Mucosa of gallbladder (tissue), 1 donor: Measurements from ENCODE around the gene ARFGAP3. TPM values are rescaled to one million over a fixed set of nuclear protein-coding genes. Genes with fewer than 3 reads are reported as not detected.

Experiments
- DNase-seq: peaks from one replicate; pipeline ENCODE4 v3.0.0-alpha.2; 2020; ENCODE audit warnings: low spot score
- total RNA-seq: library from RNA; stranded (reverse); gene quantifications from one replicate; pipeline ENCODE4 v1.2.1, GENCODE V29; 2021
- donor health status: DM: no; HTN: no; CAD: no.

The ARFGAP3 gene
- total RNA-seq, 1 donor from 2014 or later, result 49.8 TPM

DNA sequence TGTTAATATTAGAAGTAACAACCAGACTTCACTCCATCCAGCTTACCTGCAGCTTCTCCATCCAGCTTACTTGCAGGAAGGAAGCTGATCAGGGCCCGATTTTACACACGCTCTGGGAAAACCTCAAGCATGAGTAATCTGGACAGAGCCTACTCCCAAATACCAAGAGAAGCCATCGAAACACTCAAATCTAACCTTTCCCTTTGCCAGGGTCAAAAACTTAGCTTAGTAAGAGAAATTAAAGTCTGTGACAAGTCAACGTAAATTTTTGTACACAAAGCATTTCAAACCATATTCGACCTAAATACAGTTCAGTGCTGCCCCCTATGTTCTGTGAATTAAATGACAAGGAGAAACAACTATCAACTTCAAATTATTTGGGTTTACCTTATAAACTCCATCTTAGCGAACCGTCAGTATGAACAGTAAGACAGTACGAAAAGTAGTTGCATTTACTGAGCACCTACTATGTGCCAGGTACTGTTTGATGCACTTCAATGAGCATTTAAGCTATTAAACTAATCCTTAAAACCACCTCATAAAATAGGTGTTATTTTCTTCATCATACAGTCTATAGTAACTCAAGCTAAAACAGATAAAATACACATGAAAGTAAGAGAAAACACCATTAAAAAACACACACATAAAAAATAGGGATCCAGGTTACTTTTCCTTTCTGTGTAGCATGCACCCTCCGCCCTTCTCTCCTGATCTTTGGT lies 36.9 kb downstream of the ARFGAP3 start:
- no peak for DNase-seq

- no peak for DNase-seq
Measured at GRCh38 chr22:42819412-42820044, 37.5 kb downstream of the ARFGAP3 start.

DNA sequence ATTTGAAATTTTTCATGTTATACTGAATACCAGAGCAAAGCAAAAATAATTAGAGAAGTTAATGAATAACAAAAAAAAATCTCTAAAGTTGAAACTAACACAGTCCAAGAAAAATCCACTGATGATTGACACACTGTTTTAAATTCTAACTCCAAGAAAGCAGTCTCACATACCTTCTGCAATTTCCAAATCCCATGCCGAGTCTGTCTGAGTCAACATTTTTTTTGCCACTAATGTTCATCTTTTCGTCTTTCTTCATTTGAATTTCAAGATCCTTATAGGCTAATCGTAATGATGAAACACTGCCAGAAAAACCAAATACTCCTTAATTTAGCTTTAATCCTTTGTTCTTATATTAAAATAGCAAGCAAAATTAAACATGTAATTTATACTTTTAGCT lies 39.5 kb downstream of the ARFGAP3 start:
- DNase-seq, result no peak

DNA sequence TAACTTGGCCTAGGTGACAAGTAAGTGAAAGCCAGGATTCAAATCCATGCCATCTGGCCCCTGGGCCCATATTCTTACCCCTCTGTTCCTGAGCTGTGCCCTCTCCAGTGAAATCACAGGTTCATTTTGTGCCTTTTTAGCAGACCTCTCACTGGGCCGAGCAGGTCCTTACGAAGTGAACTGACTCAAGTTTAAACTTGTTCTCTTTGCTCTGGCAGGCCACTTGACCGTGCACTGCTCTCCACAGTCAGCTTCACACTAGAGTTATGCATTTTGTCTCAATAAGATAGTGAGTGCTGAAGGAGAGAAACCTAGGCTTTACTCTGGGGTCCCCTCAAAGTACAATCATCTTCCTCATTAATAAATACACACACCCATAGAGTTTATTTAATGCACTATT lies 40.7 kb downstream of the ARFGAP3 start:
- DNase-seq, result no peak

DNA sequence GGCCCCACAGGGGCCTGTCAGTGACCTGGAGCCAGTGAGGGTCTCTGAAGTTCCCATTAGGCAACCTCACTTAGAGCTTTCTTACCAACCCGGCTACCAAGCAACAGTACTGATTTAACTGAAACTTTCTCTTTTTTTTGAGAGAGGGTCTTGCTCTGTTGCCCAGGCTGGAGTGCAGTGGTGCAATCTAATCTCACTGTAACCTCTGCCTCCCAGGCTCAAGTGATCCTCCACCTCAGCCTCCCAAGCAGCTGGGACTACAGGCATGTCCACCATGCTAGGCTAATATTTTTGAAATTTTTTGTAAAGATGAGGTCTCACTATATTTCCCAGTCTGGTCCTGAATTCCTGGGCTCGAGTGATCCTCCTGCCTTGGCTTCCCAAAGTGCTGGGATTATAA lies 42.5 kb downstream of the ARFGAP3 start:
- no peak for DNase-seq

DNA sequence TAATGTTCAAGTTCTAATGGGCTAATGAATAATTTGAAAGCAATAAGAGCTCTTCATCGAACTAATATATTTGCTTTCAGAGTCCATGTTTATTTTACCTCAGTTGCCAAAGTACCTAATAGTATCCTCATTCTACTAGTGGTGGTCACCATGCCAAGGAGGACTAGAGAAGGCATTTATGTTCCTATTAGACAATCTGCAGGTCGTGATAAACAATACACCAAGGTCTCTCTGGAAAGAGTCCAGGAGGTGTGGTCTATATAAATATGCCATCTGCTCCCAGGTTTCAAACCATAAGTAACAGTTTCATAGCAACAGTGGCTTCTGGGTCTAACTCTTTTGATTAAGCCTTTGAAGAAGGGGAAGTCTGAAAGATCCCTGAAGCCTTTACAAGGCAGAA lies 42.9 kb downstream of the ARFGAP3 start:
- peak; percentile 65 for DNase-seq

GRCh38 chr22:42813501-42813900 lies 43.6 kb downstream of the ARFGAP3 start:
- no peak for DNase-seq

GRCh38 chr22:42811459-42811858 lies 45.6 kb downstream of the ARFGAP3 start:
- DNase-seq, result no peak

- DNase-seq, result no peak
Measured at GRCh38 chr22:42808521-42808920, 48.6 kb downstream of the ARFGAP3 start.

DNA sequence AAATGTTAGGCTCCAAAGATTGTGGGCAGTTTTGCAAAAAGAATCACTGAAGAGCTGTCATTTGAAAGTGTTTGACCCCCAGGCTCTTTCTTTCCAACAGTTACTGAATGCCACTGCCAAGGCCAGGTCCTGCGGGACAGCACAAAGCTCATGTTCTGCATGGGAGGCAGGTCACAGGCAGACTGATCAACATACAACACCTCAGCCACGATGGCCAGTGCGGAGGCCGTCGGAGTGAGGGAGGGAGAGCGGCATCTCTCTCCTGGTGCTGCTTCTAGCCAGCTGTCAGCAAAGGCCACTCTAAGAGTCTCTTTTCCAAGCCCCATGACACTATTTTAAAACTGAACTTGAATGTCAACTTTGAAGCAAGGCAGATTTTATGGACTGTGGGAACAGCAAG lies 49.9 kb downstream of the ARFGAP3 start:
- DNase-seq, result no peak

DNA sequence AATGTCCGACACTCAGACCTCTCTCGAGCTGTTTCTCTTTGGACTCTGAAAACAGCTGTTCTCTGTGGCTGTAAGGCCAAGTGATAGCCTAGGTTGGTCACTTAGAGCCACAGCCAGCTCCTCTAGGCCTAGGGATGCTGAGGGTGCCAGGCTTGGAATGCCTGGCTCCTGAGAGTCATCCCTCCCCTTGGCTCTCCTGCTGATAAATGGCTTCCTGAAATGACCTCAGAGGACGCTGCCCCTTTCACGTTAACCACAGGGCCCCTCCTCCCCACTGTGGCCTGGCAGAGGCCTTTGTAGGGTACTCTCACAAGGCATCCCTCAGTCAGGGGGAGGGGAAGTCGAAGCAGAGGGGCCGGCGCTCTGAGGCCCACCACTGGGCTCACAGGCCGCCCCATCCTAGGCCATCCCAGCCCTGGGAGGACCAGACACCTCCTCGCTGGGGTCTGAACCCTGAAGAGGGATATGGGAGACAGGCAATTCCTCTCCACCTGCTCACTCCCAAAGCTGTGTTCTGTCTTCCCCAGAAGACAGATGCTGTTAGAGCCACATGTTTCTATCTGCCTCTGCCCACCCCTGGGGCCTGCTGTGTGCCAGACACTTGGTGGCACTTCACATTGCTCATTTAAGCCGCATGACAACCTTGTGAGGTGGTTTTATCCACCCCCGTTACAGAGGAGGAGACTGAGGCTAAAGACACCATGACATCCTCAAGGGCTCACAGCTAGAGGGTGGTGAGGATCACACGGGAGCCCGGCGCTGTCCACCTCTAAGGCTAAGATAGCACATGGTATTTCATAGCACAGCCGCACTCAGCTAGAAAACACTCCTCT lies 50.9 kb downstream of the ARFGAP3 start:
- DNase-seq, result no peak

DNA sequence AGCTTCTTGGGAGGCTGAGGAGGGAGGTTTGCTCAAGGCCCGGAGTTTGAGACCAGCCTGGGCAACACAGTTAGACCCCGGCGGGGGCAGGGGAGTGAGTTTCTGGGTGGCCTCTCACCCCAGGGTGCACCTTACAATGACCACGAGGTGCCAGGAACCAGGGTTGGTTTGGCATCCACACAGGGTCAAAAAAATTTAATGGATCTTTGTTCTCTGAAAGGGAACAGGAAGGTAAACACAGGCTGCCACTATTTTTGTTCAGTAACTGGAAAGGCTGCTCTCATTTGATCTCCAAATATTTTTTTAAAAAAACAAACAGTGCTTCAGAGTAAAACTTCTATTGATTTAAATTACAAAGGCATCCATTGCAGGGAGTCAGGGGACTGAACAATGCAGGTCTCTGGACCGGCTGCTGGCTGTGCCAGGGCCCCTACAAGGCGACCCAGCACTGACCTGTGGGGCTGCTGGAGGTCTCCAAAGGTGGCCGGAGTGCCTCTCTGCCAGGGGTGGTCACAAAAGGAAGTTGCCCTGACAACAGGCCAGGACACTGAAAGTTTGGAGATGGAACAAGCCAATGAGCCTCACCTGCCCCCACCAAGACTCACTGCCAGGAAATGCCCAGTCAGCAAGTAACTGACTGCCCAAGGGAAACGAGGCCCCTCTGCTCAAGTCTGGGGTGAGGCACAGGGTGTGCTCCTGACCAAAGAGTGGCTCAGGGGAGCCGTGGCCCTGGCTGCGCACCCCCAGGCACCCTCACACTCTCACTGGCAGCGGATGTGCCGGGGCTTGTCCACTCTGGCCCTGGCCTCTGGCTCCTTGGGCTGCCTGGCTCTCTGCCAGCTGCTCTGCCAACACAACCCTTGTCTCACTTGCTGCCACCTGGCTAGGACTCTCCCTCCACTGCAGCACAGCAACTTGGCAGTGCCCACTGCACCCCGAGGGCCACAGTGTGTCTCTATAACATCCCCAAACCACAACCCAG lies 51.8 kb downstream of the ARFGAP3 start:
- DNase-seq, result peak; percentile 25

GRCh38 chr22:42803389-42803788 lies 53.7 kb downstream of the ARFGAP3 start:
- peak; percentile 30 for DNase-seq

DNA sequence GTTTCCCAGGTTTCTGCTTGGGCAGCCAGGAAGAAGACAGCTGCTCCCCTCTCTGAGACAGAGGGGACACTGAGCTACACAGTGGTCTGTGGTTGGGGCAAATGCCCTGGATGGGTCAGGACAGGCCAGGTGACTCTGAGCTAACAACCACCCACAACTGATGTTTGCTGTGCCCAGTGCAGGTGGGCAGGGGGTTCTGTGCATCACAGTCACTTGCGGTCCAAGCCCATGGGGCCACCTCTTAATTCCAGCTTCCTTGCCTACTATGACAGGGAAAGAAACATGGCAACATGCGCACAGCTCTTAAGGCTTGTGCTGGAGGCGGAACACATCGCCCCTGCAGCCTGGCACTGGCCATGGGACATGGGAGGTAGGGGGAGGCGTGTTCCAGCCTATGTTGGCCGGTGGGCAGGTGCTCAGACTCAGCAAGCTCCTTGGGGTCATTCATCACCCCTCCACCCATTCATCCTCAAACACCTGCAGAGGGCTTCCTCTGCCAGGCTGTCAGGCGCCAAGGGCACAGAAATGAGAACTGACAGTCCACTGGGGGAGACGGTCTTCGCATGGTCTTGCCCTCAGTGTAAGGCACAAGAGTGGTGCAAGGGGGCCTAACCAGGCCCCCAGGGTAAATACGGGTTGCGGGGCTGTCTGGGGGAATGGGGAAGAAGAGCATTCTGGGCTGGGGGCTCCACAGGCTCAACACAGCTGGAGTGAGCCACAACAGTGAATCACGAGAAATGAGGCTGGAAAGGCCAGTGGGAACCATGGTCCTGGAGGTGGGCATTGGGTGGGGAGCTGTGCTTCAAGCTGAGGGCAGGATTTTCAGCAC lies 55.6 kb downstream of the ARFGAP3 start:
- DNase-seq, result no peak

- DNase-seq, result no peak
Measured at GRCh38 chr22:42800451-42801251, 56.4 kb downstream of the ARFGAP3 start.

DNA sequence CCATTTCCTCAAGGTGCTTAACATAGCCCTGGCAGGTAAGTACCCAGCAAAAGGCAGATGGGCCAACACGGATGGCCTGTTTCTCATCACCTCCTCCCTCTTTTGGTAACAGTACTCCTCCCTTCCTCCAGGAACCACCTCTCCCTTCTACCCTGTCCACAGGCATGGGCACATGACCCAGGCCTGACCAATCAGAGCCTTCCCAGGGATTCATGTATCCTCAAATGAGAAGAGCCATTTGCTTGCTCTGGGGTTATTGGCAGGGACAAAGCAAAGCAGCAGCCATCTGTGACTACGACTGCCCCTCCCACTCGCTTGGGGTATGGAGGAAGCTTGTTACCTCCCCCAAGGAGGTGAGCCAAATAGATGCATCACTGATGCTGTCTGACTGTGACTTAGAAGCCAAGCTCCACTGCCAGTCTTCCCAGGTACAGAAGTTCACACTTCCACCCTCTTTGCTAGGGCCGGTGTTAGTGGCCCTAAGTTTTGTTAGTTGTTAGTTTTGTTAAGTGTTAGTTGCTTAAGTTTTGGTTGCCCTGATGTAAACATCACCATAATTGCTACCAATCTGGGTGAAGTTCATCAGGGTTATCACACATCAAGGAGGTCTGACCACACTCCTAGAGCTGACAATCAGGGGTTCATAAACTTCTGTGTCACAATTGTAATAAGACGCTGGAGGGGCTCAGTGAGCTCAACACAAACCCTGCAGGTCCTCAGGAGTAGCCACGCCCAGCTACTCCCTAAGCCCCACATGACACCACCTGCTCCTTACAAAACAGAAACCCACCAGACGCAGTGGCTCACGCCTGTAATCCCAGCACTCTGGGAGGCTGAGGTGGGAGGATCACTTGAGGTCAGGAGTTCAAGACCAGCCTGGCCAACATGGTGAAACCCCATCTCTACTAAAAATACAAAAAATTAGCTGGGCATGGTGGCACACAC lies 57.3 kb downstream of the ARFGAP3 start:
- DNase-seq, result no peak

DNA sequence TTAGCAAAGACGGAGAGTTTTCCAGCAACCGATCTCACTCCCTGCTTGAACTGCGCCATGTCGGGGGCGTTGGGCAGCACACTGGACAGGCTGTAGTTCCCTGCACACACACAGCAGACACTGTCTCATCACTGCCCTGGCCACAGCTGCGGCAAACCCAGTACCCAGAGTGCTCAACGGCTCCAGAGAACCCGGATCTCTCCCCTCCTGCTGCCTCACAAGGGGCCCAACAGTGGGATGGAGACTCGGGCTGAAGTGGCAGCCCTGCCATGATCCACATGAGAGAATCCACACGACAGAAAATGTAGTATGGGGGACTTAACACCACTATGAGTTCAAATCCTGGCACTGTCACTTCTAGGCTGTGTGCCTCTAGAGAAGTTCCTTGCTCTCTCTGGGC lies 58.0 kb downstream of the ARFGAP3 start:
- no peak for DNase-seq

- no peak for DNase-seq
Measured at GRCh38 chr22:42797011-42797410, 60.1 kb downstream of the ARFGAP3 start.

GRCh38 chr22:42796081-42796480 lies 61.0 kb downstream of the ARFGAP3 start:
- DNase-seq, result no peak
